GM12878 (cell line): Measurements from ENCODE around the gene RAET1G. TPM values are rescaled to one million over a fixed set of nuclear protein-coding genes. Genes with fewer than 3 reads are reported as not detected.

Experiments
- ATAC-seq: fragments of 200-7000 bp; cut with Tn5 transposase; 3 replicates; pipeline ENCODE4 v1.9.1; 2020; ENCODE audit warnings: mild to moderate bottlenecking, moderate library complexity
- BruUV-seq: library from RNA; stranded (reverse); fragments of 400-500 nt; replicated peaks from 2 replicates; lab custom pipeline; 2021; lab: Mats Ljungman, UMichigan
- CTCF ChIA-PET: fragments of 300-600 bp; sonication (Branson Sonifier 250); formaldehyde crosslinking; extraction: SDS; loops from one replicate; lab custom pipeline; 2021; ENCODE audit warnings: inconsistent platforms; lab: Yijun Ruan, JAX
- POLR2A ChIA-PET: fragments of 350-600 bp; formaldehyde crosslinking; extraction: SDS; loops from one replicate; lab custom pipeline; 2021; ENCODE audit warnings: inconsistent platforms; lab: Charles Lee
- RAD21 ChIA-PET: fragments of 300-600 bp; sonication (Branson Sonifier 250); formaldehyde crosslinking; loops from one replicate; lab custom pipeline; 2023; ENCODE audit warnings: antibody characterized with exemption; ENCODE audit not compliant: unreplicated experiment; lab: Charles Lee
- SMC1A ChIA-PET: fragments of 300-600 bp; sonication (Branson Sonifier 250); formaldehyde crosslinking; loops from one replicate; lab custom pipeline; 2023; ENCODE audit not compliant: unreplicated experiment, uncharacterized antibody; lab: Charles Lee
- DNase-seq: peaks from one replicate; pipeline ENCODE4 v3.0.0-alpha.2; 2011; ENCODE audit warnings: low read depth, low spot score
- FAIRE-seq: peaks from 3 replicates; lab custom pipeline; 2011; peaks lifted over from hg19 to GRCh38; lab: Jason Lieb, UNC
- H2AFZ ChIP-seq: 2 replicates; pipeline ENCODE4 v1.6.0; 2011; ENCODE audit warnings: low read depth, low read length, control low read depth; ENCODE audit not compliant: control insufficient read depth
- H3K27ac ChIP-seq: 2 replicates; pipeline ENCODE4 v1.5.1; 2011; ENCODE audit warnings: control low read depth; ENCODE audit not compliant: control insufficient read depth, insufficient read depth
- H3K27me3 ChIP-seq, 2 experiments: replicated peaks in 1 of 2; 2 replicates each; pipeline versions ENCODE4 v1.6.0 to v1.6.1; 2011; ENCODE audit warnings: low read length in 1 of 2; ENCODE audit not compliant: control insufficient read depth in 2 of 2, insufficient read depth in 2 of 2
- H3K36me3 ChIP-seq, 2 experiments: 2 replicates each; pipeline ENCODE4 v1.5.1; 2011; ENCODE audit warnings: low read length in 1 of 2; ENCODE audit not compliant: control insufficient read depth in 2 of 2, insufficient read depth in 2 of 2
- H3K4me1 ChIP-seq: 2 replicates; pipeline ENCODE4 v1.6.1; 2011; ENCODE audit warnings: mild to moderate bottlenecking, low read length, moderate library complexity, mixed read lengths; ENCODE audit not compliant: control insufficient read depth, insufficient read depth
- H3K4me2 ChIP-seq: 2 replicates; pipeline ENCODE4 v1.6.0; 2011; ENCODE audit warnings: control low read depth; ENCODE audit not compliant: control insufficient read depth, insufficient read depth
- H3K4me3 ChIP-seq: fragments of 200-600 bp; sonication (generic); 2 replicates; pipeline ENCODE4 v1.5.1; 2016
- H3K79me2 ChIP-seq: 2 replicates; pipeline ENCODE4 v1.6.0; 2011; ENCODE audit warnings: low read length; ENCODE audit not compliant: control insufficient read depth, insufficient read depth
- H3K9ac ChIP-seq: 2 replicates; pipeline ENCODE4 v1.8.0; 2011; ENCODE audit warnings: low read length, control low read depth, mixed read lengths; ENCODE audit not compliant: control insufficient read depth, insufficient read depth
- H3K9me3 ChIP-seq: replicated peaks from 3 replicates; pipeline ENCODE4 v1.5.1; 2011; ENCODE audit warnings: mild to moderate bottlenecking, low read length; ENCODE audit not compliant: control insufficient read depth, insufficient read depth
- H4K20me1 ChIP-seq: 2 replicates; pipeline ENCODE4 v1.6.0; 2011; ENCODE audit not compliant: control insufficient read depth, insufficient read depth
- ESRRA ChIP-seq: IDR thresholded peaks from 2 replicates; pipeline ENCODE4 v1.6.1; 2012; ENCODE audit warnings: mild to moderate bottlenecking, low read length, improper control_type of control experiment
- GABPA ChIP-seq: IDR thresholded peaks from 2 replicates; pipeline ENCODE4 v1.6.1; 2014; ENCODE audit warnings: antibody characterized with exemption, low read depth, mild to moderate bottlenecking, inconsistent platforms
- KLF5 ChIP-seq: fragments of 450-650 bp; IDR thresholded peaks from 2 replicates; pipeline ENCODE4 v1.6.1; 2014; ENCODE audit warnings: mild to moderate bottlenecking; ENCODE audit not compliant: partially characterized antibody
- SPI1 ChIP-seq: IDR thresholded peaks from 2 replicates; pipeline ENCODE4 v1.6.1; 2011; ENCODE audit warnings: low read depth, mild to moderate bottlenecking, low read length, moderate library complexity, borderline replicate concordance; ENCODE audit not compliant: insufficient read depth
- SRF ChIP-seq, 2 experiments: IDR thresholded peaks; 2 replicates each; pipeline ENCODE4 v1.6.1; 2011; ENCODE audit warnings: low read depth in 2 of 2, low read length in 2 of 2, mild to moderate bottlenecking in 1 of 2, moderate library complexity in 1 of 2
- ZNF274 ChIP-seq: IDR thresholded peaks from one replicate; pipeline ENCODE4 v1.8.0; 2011; ENCODE audit not compliant: insufficient read length, insufficient read depth
- WGBS: methylation state at CpG from one replicate; pipeline ENCODE4 v1.1.6; 2016; ENCODE audit warnings: low lambda C conversion rate; ENCODE audit not compliant: insufficient replicate concordance, insufficient coverage; ENCODE audit errors: missing lambda C conversion rate; 5-methylcytosine and 5-hydroxymethylcytosine counted together
- in situ Hi-C: fragments of 300-500 bp; cut with MboI; formaldehyde crosslinking; loops from 9 replicates; pipeline ENCODE4 v1.14.3; 2018; ENCODE audit warnings: mixed read lengths
- intact Hi-C: fragments of 100-400 bp; cut with micrococcal nuclease; formaldehyde crosslinking; loops from one replicate; pipeline ENCODE4 v1.14.2; 2022; ENCODE audit not compliant: unreplicated experiment
- polyA plus RNA-seq, 11 experiments: library from polyadenylated mRNA; depleted of rRNA in 4 of 11; unstranded in 6 of 11; stranded (reverse) in 5 of 11; fragments of >200 nt; fragmentation: Nextera tagmentation in 4 of 11; fragmentation: Illumina TruSeq in 1 of 11; extraction: Ambion mirVana in 4 of 11; extraction: Trizol in 1 of 11; gene quantifications; 1 replicate in 1 of 11; 2 replicates in 10 of 11; pipeline versions ENCODE4 v1.2.1 to v1.2.3, GENCODE V29; 2011 to 2016; ENCODE audit warnings: inconsistent platforms in 2 of 11, missing spikeins in 2 of 11, low read depth in 1 of 11
- total RNA-seq, 4 experiments: library from RNA; depleted of rRNA in 3 of 4; stranded (reverse); fragments of >200 nt in 3 of 4; fragmentation: Illumina TruSeq in 1 of 4; extraction: Trizol in 1 of 4; gene quantifications; 2 replicates each; pipeline versions ENCODE4 v1.2.1 to v1.2.3, GENCODE V29; 2013 to 2021

RAET1G gene
- total and polyA plus RNA-seq, 10 of the 15 experiments (the other 5 are each of a cell fraction or from before 2014, with no cell fraction given), result not detected

DNA sequence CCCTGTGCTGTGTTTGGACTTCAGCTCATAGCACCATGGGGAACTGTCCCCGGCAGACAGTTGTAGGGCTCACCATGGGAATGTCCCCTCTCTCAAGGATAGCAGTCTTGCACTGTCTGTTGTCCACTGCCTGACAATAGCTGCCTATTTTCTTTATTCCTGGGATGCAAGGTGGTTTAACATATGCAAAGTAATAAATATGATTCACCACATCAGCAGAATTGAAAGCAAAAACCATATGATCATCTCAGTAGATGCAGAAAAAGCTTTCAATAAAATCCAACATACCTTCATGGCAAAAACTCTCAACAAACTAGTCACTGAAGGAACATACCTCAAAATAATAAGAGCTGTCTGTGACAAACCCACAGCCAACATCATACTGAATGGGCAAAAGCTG lies 45.3 kb downstream of the RAET1G start:
- no peaks in the 10 kb centered on the region for H3K4me1 ChIP-seq
- ATAC-seq, result no peak
- BruUV-seq, result no TSS peak
- in situ Hi-C loops (no loop called here), intact Hi-C loops (no loop called here)
- no peaks in the 10 kb centered on the region for H4K20me1 ChIP-seq
- no peak overlapping the region for H3K27ac ChIP-seq
- TF ChIP-seq SPI1 (no peak), GABPA (no peak), ESRRA (no peak)
- SMC1A ChIA-PET, result interaction anchor here (0.6 kb wide), 1 partner anchor 1621 kb away, joined by 3 read pairs; no protein-coding TSS in a partner anchor
- no peaks in the 10 kb centered on the region for H3K79me2 ChIP-seq
- peaks cover 0 to 3% of the 10 kb centered on the region in 2 experiments; a peak in 3 of 4 replicates for H3K27me3 ChIP-seq
- no peak for DNase-seq
- H3K36me3 ChIP-seq, result no peaks in the 10 kb centered on the region
- no peak overlapping the region for H3K9ac ChIP-seq
- POLR2A ChIA-PET, result no interaction called here
- CTCF ChIA-PET, result interaction anchor here (1.0 kb wide), 1 partner anchor 12 kb away, joined by 3 read pairs; no protein-coding TSS in a partner anchor
- no peak overlapping the region for H3K4me3 ChIP-seq
- H2AFZ ChIP-seq, result no peak overlapping the region
- no peak overlapping the region for H3K4me2 ChIP-seq
- FAIRE-seq, result no peak
- WGBS, result 4% methylated on average over 1 of the region's 1 CpG
- H3K9me3 ChIP-seq, result no peaks in the 10 kb centered on the region
- RAD21 ChIA-PET, result no interaction called here

DNA sequence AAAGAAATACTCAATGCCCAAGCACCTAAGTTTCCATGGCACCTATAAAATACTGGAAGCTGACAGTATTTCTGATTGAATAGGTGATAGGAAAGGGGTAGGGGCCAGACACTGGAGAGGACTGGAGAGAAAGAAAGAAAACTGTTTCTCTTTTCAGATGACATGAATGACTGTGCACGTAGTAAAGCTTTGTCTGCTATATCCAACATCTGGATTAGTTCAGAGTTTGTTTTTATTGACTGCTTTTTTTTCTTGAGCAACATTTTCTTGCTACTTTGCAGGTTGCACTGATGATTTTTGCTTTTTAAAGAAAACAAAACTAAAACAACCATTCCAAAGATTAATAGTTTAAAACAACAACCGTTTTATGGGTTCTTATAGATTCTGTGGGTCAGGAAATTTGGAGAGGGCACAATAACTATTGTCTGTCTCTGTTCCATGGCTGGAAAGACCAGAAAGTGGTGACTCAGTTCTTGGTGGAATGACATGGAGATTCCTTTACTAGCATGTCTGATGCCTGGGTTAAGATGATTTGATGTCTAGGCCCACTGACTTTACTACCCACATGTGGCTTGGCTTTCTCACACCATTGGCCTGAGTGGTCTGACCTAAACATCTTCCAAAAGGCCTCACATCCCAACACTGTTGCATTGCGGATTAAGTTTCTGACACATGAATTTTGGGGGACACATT lies 46.5 kb downstream of the RAET1G start:
- no peak for FAIRE-seq
- no TSS peak for BruUV-seq

More for the DNA sequence above, 46.5 kb downstream of the RAET1G start:
- Histone ChIP-seq H3K4me3 (no peak overlapping the region), H2AFZ (no peak overlapping the region), H3K4me1 (no peaks in the 10 kb centered on the region), H3K9me3 (no peaks in the 10 kb centered on the region), H3K9ac (no peak overlapping the region), H3K27ac (no peak overlapping the region), H3K36me3 (no peaks in the 10 kb centered on the region), H3K4me2 (no peak overlapping the region), H4K20me1 (no peaks in the 10 kb centered on the region), H3K79me2 (no peaks in the 10 kb centered on the region), H3K27me3 (peaks cover 0 to 3% of the 10 kb centered on the region in 2 experiments; a peak in 3 of 4 replicates)
- no peak for DNase-seq
- no peak for ATAC-seq
- TF ChIP-seq KLF5 (no peak), ZNF274 (no peak), SRF (IDR thresholded peaks at IDR 0.05; ENCODE audit: low read depth in 2 of 2, low read length in 2 of 2) (no peak)
- ChIA-PET POLR2A (no interaction called here), CTCF (no interaction called here), RAD21 (no interaction called here), SMC1A (no interaction called here)
- in situ Hi-C loops, result no loop called here
- intact Hi-C loops, result no loop called here
- 10% methylated on average over 3 of the region's 3 CpGs for WGBS
